ENCODE results near the gene CD53. TPM values are rescaled to one million over a fixed set of nuclear protein-coding genes. Genes with fewer than 3 reads are reported as not detected.
"Not testable (repeated sequence)": the region's sequence is repeated elsewhere in the genome, so short reads cannot be mapped to it uniquely, and the experiment has no call there.

CD53 gene, protein sequence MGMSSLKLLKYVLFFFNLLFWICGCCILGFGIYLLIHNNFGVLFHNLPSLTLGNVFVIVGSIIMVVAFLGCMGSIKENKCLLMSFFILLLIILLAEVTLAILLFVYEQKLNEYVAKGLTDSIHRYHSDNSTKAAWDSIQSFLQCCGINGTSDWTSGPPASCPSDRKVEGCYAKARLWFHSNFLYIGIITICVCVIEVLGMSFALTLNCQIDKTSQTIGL
- polyA plus RNA-seq: 19.2 TPM
- long read RNA-seq, donor 1, partial matches to known transcripts: 0 of 3 reads
- long read RNA-seq, donor 1, other reads (novel, unspliced or antisense): 0 of 3 reads
- long read RNA-seq, donor 2, transcript CD53-201 (8 exons, 1,505 nt): major isoform, 10 of 19 reads
- long read RNA-seq, donor 2, partial matches to known transcripts: 8 of 19 reads
- long read RNA-seq, donor 2, other reads (novel, unspliced or antisense): 0 of 19 reads
- long read RNA-seq, donor 3: 0 reads
- long read RNA-seq, donor 4: 0 reads
- long read RNA-seq, donor 5, transcript CD53-201 (8 exons, 1,505 nt): major isoform, 6 of 6 reads
- long read RNA-seq, donor 5, partial matches to known transcripts: 0 of 6 reads
- long read RNA-seq, donor 5, other reads (novel, unspliced or antisense): 0 of 6 reads
- long read RNA-seq, donor 6, transcript CD53-201 (8 exons, 1,505 nt): major isoform, 11 of 16 reads
- long read RNA-seq, donor 6, partial matches to known transcripts: 5 of 16 reads
- long read RNA-seq, donor 6, other reads (novel, unspliced or antisense): 0 of 16 reads
- long read RNA-seq, donor 7, partial matches to known transcripts: 0 of 4 reads
- long read RNA-seq, donor 7, other reads (novel, unspliced or antisense): 0 of 4 reads
- long read RNA-seq, donor 8, transcript CD53-201 (8 exons, 1,505 nt): major isoform, 6 of 14 reads
- long read RNA-seq, donor 8, partial matches to known transcripts: 6 of 14 reads
- long read RNA-seq, donor 8, other reads (novel, unspliced or antisense): 0 of 14 reads
- long read RNA-seq, donor 9, transcript CD53-201 (8 exons, 1,505 nt): major isoform, 11 of 11 reads
- long read RNA-seq, donor 9, partial matches to known transcripts: 0 of 11 reads
- long read RNA-seq, donor 9, other reads (novel, unspliced or antisense): 0 of 11 reads
- long read RNA-seq, donor 10, transcript CD53-201 (8 exons, 1,505 nt): major isoform, 7 of 7 reads
- long read RNA-seq, donor 10, partial matches to known transcripts: 0 of 7 reads
- long read RNA-seq, donor 10, other reads (novel, unspliced or antisense): 0 of 7 reads
- long read RNA-seq, donor 11, transcript CD53-201 (8 exons, 1,505 nt): major isoform, 7 of 8 reads
- long read RNA-seq, donor 11, partial matches to known transcripts: 0 of 8 reads
- long read RNA-seq, donor 11, other reads (novel, unspliced or antisense): 0 of 8 reads

DNA sequence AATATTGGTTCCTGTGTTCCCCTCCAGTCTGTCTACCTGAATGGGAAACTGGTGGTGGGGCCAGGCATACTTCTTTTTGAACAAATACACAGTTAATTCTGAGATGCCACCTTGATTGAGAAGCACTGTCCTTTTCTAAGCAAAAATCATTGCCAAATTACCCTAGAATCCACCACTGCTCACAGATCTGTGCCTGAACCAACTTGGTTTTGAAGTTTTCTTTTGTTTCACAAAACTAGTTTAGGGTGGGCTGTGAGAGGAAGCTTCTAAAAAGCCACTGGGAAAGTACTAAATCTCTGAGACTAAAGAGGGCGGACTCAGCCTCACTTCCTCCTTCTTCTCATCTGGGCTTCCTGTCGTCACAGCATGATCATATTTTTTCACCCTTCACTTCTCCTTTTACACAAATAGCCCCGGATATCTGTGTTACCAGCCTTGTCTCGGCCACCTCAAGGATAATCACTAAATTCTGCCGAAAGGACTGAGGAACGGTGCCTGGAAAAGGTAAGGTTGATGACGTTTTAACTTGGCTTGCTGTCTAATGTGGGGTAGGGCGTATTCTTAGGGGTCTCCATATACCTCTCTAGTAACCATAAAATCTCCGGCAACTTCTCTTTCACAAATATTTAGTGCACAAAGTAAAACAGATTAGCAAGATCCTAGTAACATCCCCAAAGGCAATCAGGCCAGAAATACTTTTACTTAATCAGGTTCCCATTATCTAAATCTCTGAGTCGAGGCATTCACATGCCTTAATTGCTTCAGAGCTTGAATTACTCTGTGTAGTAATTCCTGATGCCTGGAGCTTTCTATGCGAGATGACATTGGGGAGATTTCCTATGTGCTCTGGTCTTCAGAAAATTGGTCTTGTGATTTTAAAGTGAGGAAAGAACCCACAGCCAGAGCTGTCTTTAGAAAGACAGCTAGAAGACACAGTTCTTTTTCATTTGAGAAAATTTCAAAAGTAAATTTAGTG is at the start of gene CD53:
CD53 (plus strand) TSS at position 404 of the 976 bp plus-strand sequence. CDS start 18,261 bp downstream, outside the sequence.
- Histone ChIP-seq H3K36me3 (ENCODE audit: control insufficient read depth, insufficient read depth, low read length) (no peaks in the 10 kb centered on the region), H3K4me1 (ENCODE audit: control insufficient read depth, insufficient read depth, low read length) (no peaks in the 10 kb centered on the region), H3K4me3 (ENCODE audit: low read length) (peak within 1 kb of the TSS; percentile 23), H3K27me3 (ENCODE audit: control insufficient read depth, insufficient read depth, low read length) (no peaks in the 10 kb centered on the region), H3K9me3 (ENCODE audit: control insufficient read depth, low read depth, low read length) (no peaks in the 10 kb centered on the region), H3K27ac (ENCODE audit: low read length) (no peak within 1 kb of the TSS)
- WGBS (ENCODE audit: insufficient coverage, low lambda C conversion rate): 100% methylated on average over 1 of the region's 11 CpGs
- peak; percentile 7 to 8 for DNase-seq

DNA sequence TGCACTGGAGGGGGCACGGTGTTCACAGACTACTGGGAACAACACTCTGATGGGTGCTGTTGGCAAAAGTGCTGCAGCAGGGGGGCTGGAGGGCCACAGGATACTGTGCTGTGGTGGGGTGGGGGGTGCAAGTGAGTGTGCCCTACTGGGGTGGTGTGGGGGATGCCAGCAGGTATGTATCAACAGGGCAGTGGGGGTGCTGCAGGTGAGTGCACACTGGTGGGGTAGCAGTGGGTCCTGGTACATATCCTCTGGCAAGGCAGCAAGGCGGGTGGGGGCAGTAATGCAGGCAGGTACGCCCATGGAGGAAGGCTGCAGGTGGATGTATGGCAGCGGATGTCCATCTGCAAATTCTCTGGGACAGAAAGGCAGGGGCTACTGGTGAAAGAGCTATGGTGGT is 48.8 kb upstream of the CD53 start:
- Histone ChIP-seq H3K36me3 (ENCODE audit: control insufficient read depth, insufficient read depth, low read length) (no peaks in the 10 kb centered on the region), H3K4me3 (ENCODE audit: low read length) (no peak overlapping the region), H3K9me3 (ENCODE audit: control insufficient read depth, low read depth, low read length) (no peaks in the 10 kb centered on the region), H3K27ac (ENCODE audit: low read length) (no peak overlapping the region), H3K4me1 (ENCODE audit: control insufficient read depth, insufficient read depth, low read length) (no peaks in the 10 kb centered on the region), H3K27me3 (ENCODE audit: control insufficient read depth, insufficient read depth, low read length) (no peaks in the 10 kb centered on the region)
- WGBS (ENCODE audit: insufficient coverage, low lambda C conversion rate): no CpG with 5 or more reads among the region's 4 CpGs
- DNase-seq: no peak

DNA sequence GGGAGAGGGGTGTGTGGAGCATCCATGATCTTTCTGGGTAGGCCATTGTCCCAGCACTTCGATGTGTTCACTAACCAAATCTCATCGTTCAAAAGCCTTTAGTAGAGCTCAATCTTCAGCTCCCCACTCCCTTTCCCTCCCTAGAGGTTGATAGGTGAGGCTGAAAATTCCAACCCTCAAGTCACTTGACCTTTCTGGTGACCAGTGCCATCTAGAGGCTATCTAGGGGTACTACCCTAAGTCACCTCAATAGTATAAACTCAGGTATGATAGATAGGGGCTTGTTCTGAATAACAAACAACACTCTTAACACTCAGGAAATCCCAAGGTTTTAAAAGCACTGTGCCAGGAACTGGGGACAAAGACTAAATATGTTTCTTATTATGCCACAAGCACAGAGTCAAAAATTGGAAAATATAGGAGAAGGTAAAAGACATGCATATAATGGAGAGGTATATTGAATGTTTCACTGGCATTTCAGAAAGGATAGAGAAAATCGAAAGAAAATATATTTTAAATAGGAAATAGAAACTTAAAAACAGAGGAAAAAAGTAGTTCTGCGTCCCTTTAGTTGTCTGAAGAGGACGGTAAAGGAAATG is 42.9 kb upstream of the CD53 start:
- H3K27me3 ChIP-seq (ENCODE audit: control insufficient read depth, insufficient read depth, low read length): no peaks in the 10 kb centered on the region
- peak in 1 of 2 donors; percentile 4 for DNase-seq
- no peaks in the 10 kb centered on the region for H3K4me1 ChIP-seq (ENCODE audit: control insufficient read depth, insufficient read depth, low read length)
- no peaks in the 10 kb centered on the region for H3K9me3 ChIP-seq (ENCODE audit: control insufficient read depth, low read depth, low read length)
- H3K4me3 ChIP-seq (ENCODE audit: low read length): no peak overlapping the region
- no peaks in the 10 kb centered on the region for H3K36me3 ChIP-seq (ENCODE audit: control insufficient read depth, insufficient read depth, low read length)
- H3K27ac ChIP-seq (ENCODE audit: low read length): no peak overlapping the region
- 81% methylated on average over 3 of the region's 5 CpGs for WGBS (ENCODE audit: insufficient coverage, low lambda C conversion rate)

DNA sequence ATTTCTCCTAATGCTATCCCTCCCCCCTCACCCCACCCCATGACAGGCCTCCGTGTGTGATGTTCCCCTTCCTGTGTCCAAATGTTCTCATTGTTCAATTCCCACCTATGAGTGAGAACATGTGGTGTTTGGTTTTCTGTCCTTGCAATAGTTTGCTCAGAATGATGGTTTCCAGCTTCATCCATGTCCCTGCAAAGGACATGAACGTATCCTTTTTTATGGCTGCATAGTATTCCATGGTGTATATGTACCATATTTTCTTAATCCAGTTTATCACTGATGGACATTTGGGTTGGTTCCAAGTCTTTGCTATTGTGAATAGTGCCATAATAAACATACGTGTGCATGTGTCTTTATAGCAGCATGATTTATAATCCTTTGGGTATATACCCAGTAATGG is 39.2 kb upstream of the CD53 start:
- not testable (repeated sequence) for H3K27me3 ChIP-seq (ENCODE audit: control insufficient read depth, insufficient read depth, low read length); H3K27ac ChIP-seq (ENCODE audit: low read length); H3K4me1 ChIP-seq (ENCODE audit: control insufficient read depth, insufficient read depth, low read length); H3K4me3 ChIP-seq (ENCODE audit: low read length); H3K9me3 ChIP-seq (ENCODE audit: control insufficient read depth, low read depth, low read length); DNase-seq; H3K36me3 ChIP-seq (ENCODE audit: control insufficient read depth, insufficient read depth, low read length)
- WGBS (ENCODE audit: insufficient coverage, low lambda C conversion rate): no CpG with 5 or more reads among the region's 3 CpGs

DNA sequence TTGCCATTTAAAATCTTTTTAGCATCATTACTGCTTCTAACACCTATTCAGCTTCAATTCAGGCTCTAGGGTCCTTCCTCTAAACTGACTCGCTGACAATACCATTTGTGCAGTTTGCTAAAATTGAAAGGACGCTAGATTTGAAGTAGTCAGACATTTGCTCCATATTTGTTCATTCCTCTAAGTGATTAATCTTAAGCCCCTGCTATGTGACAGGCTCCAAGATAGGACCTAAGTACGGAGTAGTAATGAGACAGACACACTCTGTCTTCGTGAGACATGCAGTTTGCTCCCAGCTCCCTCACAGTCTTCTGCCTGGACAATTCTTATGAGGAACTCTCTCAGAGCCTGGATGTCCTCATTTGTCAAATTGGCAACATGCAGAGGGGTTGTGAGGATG is 26.1 kb upstream of the CD53 start:
- Histone ChIP-seq H3K4me1 (ENCODE audit: control insufficient read depth, insufficient read depth, low read length) (no peaks in the 10 kb centered on the region), H3K4me3 (ENCODE audit: low read length) (no peak overlapping the region), H3K27ac (ENCODE audit: low read length) (no peak overlapping the region), H3K27me3 (ENCODE audit: control insufficient read depth, insufficient read depth, low read length) (no peaks in the 10 kb centered on the region), H3K36me3 (ENCODE audit: control insufficient read depth, insufficient read depth, low read length) (no peaks in the 10 kb centered on the region), H3K9me3 (ENCODE audit: control insufficient read depth, low read depth, low read length) (no peaks in the 10 kb centered on the region)
- no peak for DNase-seq
- 46% methylated on average over 2 of the region's 4 CpGs for WGBS (ENCODE audit: insufficient coverage, low lambda C conversion rate)

DNA sequence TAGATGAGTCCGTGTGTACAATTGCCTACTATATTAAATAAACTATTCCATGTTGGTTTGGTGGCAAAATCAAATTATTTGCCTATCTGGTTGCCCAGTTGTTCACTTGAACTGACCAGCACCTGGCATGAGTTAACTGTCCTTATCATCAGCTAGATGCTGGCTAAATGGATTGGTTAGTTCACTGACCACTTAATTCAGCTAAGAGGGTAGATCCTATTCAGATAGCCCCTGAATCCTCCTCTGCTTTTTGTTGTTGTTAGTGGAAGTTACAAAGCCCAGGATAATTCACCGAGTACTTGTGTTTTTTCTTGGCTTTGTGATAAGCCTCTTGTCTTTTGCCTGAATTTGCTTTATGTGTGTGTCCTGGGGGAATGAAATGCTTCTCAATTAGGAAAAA is 22.8 kb upstream of the CD53 start:
- Histone ChIP-seq H3K27me3 (ENCODE audit: control insufficient read depth, insufficient read depth, low read length) (no peaks in the 10 kb centered on the region), H3K9me3 (ENCODE audit: control insufficient read depth, low read depth, low read length) (no peaks in the 10 kb centered on the region), H3K27ac (ENCODE audit: low read length) (no peak overlapping the region), H3K4me1 (ENCODE audit: control insufficient read depth, insufficient read depth, low read length) (no peaks in the 10 kb centered on the region), H3K4me3 (ENCODE audit: low read length) (no peak overlapping the region), H3K36me3 (ENCODE audit: control insufficient read depth, insufficient read depth, low read length) (no peaks in the 10 kb centered on the region)
- 67% methylated on average over 1 of the region's 2 CpGs for WGBS (ENCODE audit: insufficient coverage, low lambda C conversion rate)
- DNase-seq: no peak

DNA sequence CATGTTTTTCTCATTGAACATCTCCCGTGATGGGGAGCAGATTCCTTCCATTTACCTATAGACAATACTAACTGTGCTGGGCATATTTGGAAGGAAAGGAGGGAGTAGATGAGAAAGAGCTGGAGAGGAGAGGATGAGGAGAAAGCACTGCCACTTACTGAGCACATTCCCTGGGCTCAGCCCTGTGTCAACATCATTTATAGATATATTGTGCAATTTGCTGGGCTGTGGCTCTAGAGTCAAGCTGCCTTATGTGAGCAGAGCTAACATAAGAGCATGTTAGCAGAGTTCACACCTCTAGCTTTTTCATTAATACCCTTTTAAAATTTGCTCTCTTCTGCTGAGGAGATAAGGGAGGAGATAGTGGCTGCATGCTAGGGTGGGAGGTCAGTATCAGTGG is 22.3 kb upstream of the CD53 start:
- Histone ChIP-seq H3K4me1 (ENCODE audit: control insufficient read depth, insufficient read depth, low read length) (no peaks in the 10 kb centered on the region), H3K27me3 (ENCODE audit: control insufficient read depth, insufficient read depth, low read length) (no peaks in the 10 kb centered on the region), H3K9me3 (ENCODE audit: control insufficient read depth, low read depth, low read length) (no peaks in the 10 kb centered on the region), H3K4me3 (ENCODE audit: low read length) (no peak overlapping the region), H3K36me3 (ENCODE audit: control insufficient read depth, insufficient read depth, low read length) (no peaks in the 10 kb centered on the region), H3K27ac (ENCODE audit: low read length) (no peak overlapping the region)
- DNase-seq: no peak
- WGBS (ENCODE audit: insufficient coverage, low lambda C conversion rate): no CpG with 5 or more reads among the region's 1 CpG

DNA sequence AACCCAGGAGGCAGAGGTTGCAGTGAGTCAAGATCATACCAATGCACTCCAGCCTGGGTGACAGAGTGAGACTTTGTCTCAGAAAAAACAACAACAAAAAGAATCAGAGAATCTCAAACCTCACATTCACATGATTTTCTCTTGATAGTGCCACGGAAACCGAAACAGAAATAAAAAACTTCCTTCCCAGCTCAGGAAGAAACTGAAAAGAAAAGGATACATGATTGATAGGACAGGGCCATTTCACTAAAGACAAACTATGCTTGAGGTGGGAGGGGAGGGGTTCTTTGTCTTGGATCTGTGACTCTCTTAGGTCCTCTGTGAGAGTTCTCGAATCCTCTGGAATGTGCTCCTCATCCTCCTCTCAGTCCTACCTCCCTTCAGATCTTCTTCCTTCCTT is 19.8 kb upstream of the CD53 start:
- H3K27me3 ChIP-seq (ENCODE audit: control insufficient read depth, insufficient read depth, low read length): no peaks in the 10 kb centered on the region
- H3K9me3 ChIP-seq (ENCODE audit: control insufficient read depth, low read depth, low read length): no peaks in the 10 kb centered on the region
- H3K4me3 ChIP-seq (ENCODE audit: low read length): no peak overlapping the region
- H3K36me3 ChIP-seq (ENCODE audit: control insufficient read depth, insufficient read depth, low read length): no peaks in the 10 kb centered on the region
- H3K27ac ChIP-seq (ENCODE audit: low read length): no peak overlapping the region
- WGBS (ENCODE audit: insufficient coverage, low lambda C conversion rate): 100% methylated on average over 1 of the region's 3 CpGs
- DNase-seq: no peak
- H3K4me1 ChIP-seq (ENCODE audit: control insufficient read depth, insufficient read depth, low read length): no peaks in the 10 kb centered on the region

DNA sequence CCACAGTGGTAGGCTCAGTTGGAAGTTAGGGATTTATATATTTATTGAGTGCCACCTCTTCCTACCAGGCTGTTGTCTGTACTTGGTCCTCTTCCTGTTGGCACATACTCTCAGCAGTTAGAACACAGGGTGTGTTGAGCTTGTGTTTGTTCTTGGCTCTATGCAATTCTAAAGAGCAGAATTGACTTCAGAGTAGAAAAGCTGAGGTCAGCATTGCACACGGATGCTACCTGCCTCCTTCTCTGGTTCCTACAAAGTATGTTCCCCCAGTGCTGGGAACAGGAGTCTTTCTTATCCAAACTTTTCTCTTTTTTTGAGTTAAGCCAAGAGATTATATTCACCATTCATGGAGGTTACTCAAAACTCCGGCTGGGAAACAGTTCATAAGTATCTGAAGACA is 16.5 kb upstream of the CD53 start:
- H3K4me1 ChIP-seq (ENCODE audit: control insufficient read depth, insufficient read depth, low read length): no peaks in the 10 kb centered on the region
- DNase-seq: no peak
- H3K27ac ChIP-seq (ENCODE audit: low read length): no peak overlapping the region
- 62% methylated on average over 2 of the region's 2 CpGs for WGBS (ENCODE audit: insufficient coverage, low lambda C conversion rate)
- H3K27me3 ChIP-seq (ENCODE audit: control insufficient read depth, insufficient read depth, low read length): no peaks in the 10 kb centered on the region
- H3K9me3 ChIP-seq (ENCODE audit: control insufficient read depth, low read depth, low read length): no peaks in the 10 kb centered on the region
- H3K36me3 ChIP-seq (ENCODE audit: control insufficient read depth, insufficient read depth, low read length): no peaks in the 10 kb centered on the region
- H3K4me3 ChIP-seq (ENCODE audit: low read length): no peak overlapping the region

Measured in large intestine (tissue), 12 donors.